H9 (cell line): ENCODE results near the gene DENND6B. TPM values are rescaled to one million over a fixed set of nuclear protein-coding genes. Genes with fewer than 3 reads are reported as not detected.
A peak's percentile ranks its signal among the peaks of the same experiment; 100 is the strongest.

Experiments
- DNase-seq: peaks from one replicate; pipeline ENCODE4 v3.0.0-alpha.2; 2017
- H2AFZ ChIP-seq: one replicate; pipeline ENCODE4 v1.6.1; 2013; ENCODE audit warnings: mild to moderate bottlenecking, low read length, control low read depth, moderate library complexity
- H2AK5ac ChIP-seq: 2 replicates; pipeline ENCODE4 v1.6.1; 2013; ENCODE audit warnings: low read length, control low read depth, mixed read lengths; ENCODE audit not compliant: insufficient read length
- H2BK120ac ChIP-seq: one replicate; pipeline ENCODE4 v1.6.1; 2013; ENCODE audit warnings: low read depth, mild to moderate bottlenecking, low read length, control low read depth, inconsistent platforms; ENCODE audit not compliant: poor library complexity, severe bottlenecking
- H2BK12ac ChIP-seq: 2 replicates; pipeline ENCODE4 v1.6.1; 2013; ENCODE audit warnings: low read length, control low read depth, mixed read lengths, low read depth; ENCODE audit not compliant: insufficient read length
- H2BK15ac ChIP-seq: 2 replicates; pipeline ENCODE4 v1.6.1; 2013; ENCODE audit warnings: low read depth, low read length, control low read depth
- H2BK20ac ChIP-seq: one replicate; pipeline ENCODE4 v1.6.1; 2013; ENCODE audit warnings: low read depth, mild to moderate bottlenecking, low read length, control low read depth, inconsistent platforms; ENCODE audit not compliant: poor library complexity, severe bottlenecking
- H2BK5ac ChIP-seq: 2 replicates; pipeline ENCODE4 v1.6.1; 2013; ENCODE audit warnings: low read length, control low read depth, mixed read lengths; ENCODE audit not compliant: insufficient read length
- H3K14ac ChIP-seq: 2 replicates; pipeline ENCODE4 v1.6.1; 2013; ENCODE audit warnings: low read length, control low read depth; ENCODE audit not compliant: insufficient read depth
- H3K18ac ChIP-seq: 2 replicates; pipeline ENCODE4 v1.6.1; 2013; ENCODE audit warnings: low read depth, mild to moderate bottlenecking, mixed read lengths, low read length, control low read depth; ENCODE audit not compliant: insufficient read length
- H3K23ac ChIP-seq: 2 replicates; pipeline ENCODE4 v1.6.1; 2013; ENCODE audit warnings: low read length, control low read depth, mixed read lengths, low read depth; ENCODE audit not compliant: insufficient read length
- H3K23me2 ChIP-seq: 2 replicates; pipeline ENCODE4 v1.6.1; 2013; ENCODE audit warnings: low read depth, mild to moderate bottlenecking, mixed read lengths, low read length, control low read depth; ENCODE audit not compliant: insufficient read length, poor library complexity, severe bottlenecking
- H3K27ac ChIP-seq: 2 replicates; pipeline ENCODE4 v1.5.1; 2013; ENCODE audit warnings: low read length, control low read depth, mixed read lengths, low read depth; ENCODE audit not compliant: insufficient read length
- H3K27me3 ChIP-seq: 2 replicates; pipeline ENCODE4 v1.6.1; 2013; ENCODE audit warnings: low read length, control low read depth, inconsistent platforms; ENCODE audit not compliant: insufficient read depth
- H3K4ac ChIP-seq: 2 replicates; pipeline ENCODE4 v1.6.1; 2013; ENCODE audit warnings: low read depth, mild to moderate bottlenecking, control low read depth, inconsistent platforms, low read length, moderate library complexity
- H3K4me1 ChIP-seq: 2 replicates; pipeline ENCODE4 v1.6.1; 2013; ENCODE audit warnings: low read length, control low read depth, inconsistent platforms; ENCODE audit not compliant: insufficient read depth
- H3K4me2 ChIP-seq: 2 replicates; pipeline ENCODE4 v1.6.1; 2013; ENCODE audit warnings: low read length, control low read depth, mixed read lengths; ENCODE audit not compliant: insufficient read length, insufficient read depth
- H3K56ac ChIP-seq: 2 replicates; pipeline ENCODE4 v1.6.1; 2013; ENCODE audit warnings: low read depth, mild to moderate bottlenecking, mixed read lengths, low read length, control low read depth; ENCODE audit not compliant: insufficient read length
- H3K79me1 ChIP-seq: 2 replicates; pipeline ENCODE4 v1.6.1; 2013; ENCODE audit warnings: low read depth, mild to moderate bottlenecking, moderate library complexity, low read length, control low read depth, inconsistent platforms; ENCODE audit not compliant: insufficient read depth, poor library complexity, severe bottlenecking
- H3K79me2 ChIP-seq: 2 replicates; pipeline ENCODE4 v1.6.1; 2013; ENCODE audit warnings: low read length, control low read depth, inconsistent platforms; ENCODE audit not compliant: insufficient read depth
- H3K9ac ChIP-seq: 2 replicates; pipeline ENCODE4 v1.6.1; 2013; ENCODE audit warnings: low read length, control low read depth, mixed read lengths; ENCODE audit not compliant: insufficient read length; ENCODE audit errors: extremely low read depth
- H3K9me3 ChIP-seq: one replicate; pipeline ENCODE4 v1.6.1; 2013; ENCODE audit warnings: low read depth, low read length, inconsistent platforms; ENCODE audit not compliant: control insufficient read depth
- H3T11ph ChIP-seq: one replicate; pipeline ENCODE4 v1.6.1; 2013; ENCODE audit warnings: mild to moderate bottlenecking, low read length, control low read depth, inconsistent platforms
- H4K20me1 ChIP-seq: one replicate; pipeline ENCODE4 v1.6.1; 2013; ENCODE audit not compliant: control insufficient read depth, insufficient read length, insufficient read depth
- H4K5ac ChIP-seq: 2 replicates; pipeline ENCODE4 v1.6.1; 2013; ENCODE audit warnings: low read depth, mild to moderate bottlenecking, mixed read lengths, low read length, control low read depth; ENCODE audit not compliant: insufficient read length
- H4K8ac ChIP-seq: replicated peaks from 2 replicates; pipeline ENCODE4 v1.6.1; 2013; ENCODE audit warnings: low read length, control low read depth, mixed read lengths, low read depth; ENCODE audit not compliant: insufficient read length
- H4K91ac ChIP-seq: 2 replicates; pipeline ENCODE4 v1.6.1; 2013; ENCODE audit warnings: low read depth, mild to moderate bottlenecking, moderate library complexity, mixed read lengths, low read length, control low read depth; ENCODE audit not compliant: insufficient read length
- H3K27ac Mint-ChIP-seq, 3 experiments: 2 replicates in 2 of 3; 3 replicates in 1 of 3; pipeline ENCODE4 v1.8.0; 2020 to 2021; ENCODE audit warnings: mixed read lengths in 3 of 3, mild to moderate bottlenecking in 1 of 3, moderate library complexity in 1 of 3
- H3K27me3 Mint-ChIP-seq: 2 replicates; pipeline ENCODE4 v1.8.0; 2021; ENCODE audit warnings: low read depth, mild to moderate bottlenecking, moderate library complexity, mixed read lengths
- H3K36me3 Mint-ChIP-seq, 3 experiments: 2 replicates in 2 of 3; 3 replicates in 1 of 3; pipeline ENCODE4 v1.8.0; 2020 to 2021; ENCODE audit warnings: low read depth in 3 of 3, mixed read lengths in 3 of 3; ENCODE audit not compliant: insufficient read depth in 1 of 3
- H3K4me1 Mint-ChIP-seq, 2 experiments: 2 replicates each; pipeline ENCODE4 v1.8.0; 2020; ENCODE audit warnings: mixed read lengths in 2 of 2
- H3K4me3 Mint-ChIP-seq, 2 experiments: 2 replicates in 1 of 2; 3 replicates in 1 of 2; pipeline ENCODE4 v1.8.0; 2020 to 2021; ENCODE audit warnings: mild to moderate bottlenecking in 2 of 2, mixed read lengths in 2 of 2, moderate library complexity in 1 of 2
- H3K9me3 Mint-ChIP-seq, 2 experiments: 2 replicates in 1 of 2; 3 replicates in 1 of 2; pipeline ENCODE4 v1.8.0; 2020; ENCODE audit warnings: mild to moderate bottlenecking in 2 of 2, mixed read lengths in 2 of 2, moderate library complexity in 1 of 2
- CTCF ChIP-seq: fragments of 200-600 bp; sonication (generic); conservative IDR thresholded peaks from 3 replicates; pipeline ENCODE4 v1.8.0; 2021; ENCODE audit warnings: antibody characterized with exemption, mild to moderate bottlenecking
- WGBS: extraction: QIAGEN DNeasy Blood & Tissue Kit; methylation state at CpG from one replicate; pipeline ENCODE4 v1.1.7; 2013; ENCODE audit warnings: missing lambda C conversion rate, low lambda C conversion rate, mixed read lengths; ENCODE audit not compliant: insufficient read length; ENCODE audit errors: extremely low coverage; 5-methylcytosine and 5-hydroxymethylcytosine counted together
- total RNA-seq: library from RNA; stranded (reverse); gene quantifications from 2 replicates; pipeline ENCODE4 v1.2.1, GENCODE V29; 2021

The DENND6B gene
- total RNA-seq, 1 experiment from 2014 or later: 1.5 TPM

- Histone ChIP-seq H4K8ac (no peak overlapping the region), H2BK5ac (no peak overlapping the region), H2BK12ac (no peak overlapping the region), H4K91ac (no peak overlapping the region), H3K9me3 (no peaks in the 10 kb centered on the region), H2AFZ (no peak overlapping the region), H3K18ac (no peak overlapping the region), H4K20me1 (peaks cover 3% of the 10 kb centered on the region), H3K4me2 (peak overlapping the region; percentile 21), H3T11ph (no peak overlapping the region), H3K23me2 (peaks cover 9% of the 10 kb centered on the region), H3K23ac (no peak overlapping the region), H3K56ac (no peak overlapping the region), H3K79me2 (0 out of 2 replicates have a peak, but pooled peaks cover 3% of the 10 kb centered on the region), H3K9ac (no peak overlapping the region), H3K27ac (no peak overlapping the region), H3K4me1 (no peaks in the 10 kb centered on the region), H2BK15ac (no peak overlapping the region), H2AK5ac (no peak overlapping the region), H3K79me1 (peaks cover 9% of the 10 kb centered on the region), H2BK120ac (no peak overlapping the region), H2BK20ac (no peak overlapping the region), H3K4ac (no peak overlapping the region), H3K14ac (no peak overlapping the region), H3K27me3 (no peaks in the 10 kb centered on the region), H4K5ac (no peak overlapping the region)
- Mint-ChIP-seq H3K4me3 (peak overlapping the region; percentile 47 to 78), H3K9me3 (no peaks in the 10 kb centered on the region), H3K27me3 (no peaks in the 10 kb centered on the region; the same call in none of the 2 replicates), H3K36me3 (peaks cover 0 to 2% (median 0%) of the 10 kb centered on the region in 3 experiments; a peak in 1 of 7 replicates), H3K27ac (no peak overlapping the region), H3K4me1 (0 out of 4 replicates have a peak, but pooled peaks cover 0 to 4% of the 10 kb centered on the region in 2 experiments)
- TF ChIP-seq CTCF: no peak
- no peak for DNase-seq
- no CpG with 5 or more reads among the region's 9 CpGs for WGBS
Observed at GRCh38 chr22:50343541-50343935, 16.7 kb upstream of the DENND6B start.
